GM18520 (cell line): ENCODE data around the gene CALML4.
"Not testable (repeated sequence)": the region's sequence is repeated elsewhere in the genome, so short reads cannot be mapped to it uniquely, and the experiment has no call there.

Experiments
- ATAC-seq: cut with Tn5 transposase; IDR thresholded peaks from one replicate; pipeline ENCODE4 v1.9.1; 2021; ENCODE audit not compliant: unreplicated experiment

The CALML4 gene

DNA sequence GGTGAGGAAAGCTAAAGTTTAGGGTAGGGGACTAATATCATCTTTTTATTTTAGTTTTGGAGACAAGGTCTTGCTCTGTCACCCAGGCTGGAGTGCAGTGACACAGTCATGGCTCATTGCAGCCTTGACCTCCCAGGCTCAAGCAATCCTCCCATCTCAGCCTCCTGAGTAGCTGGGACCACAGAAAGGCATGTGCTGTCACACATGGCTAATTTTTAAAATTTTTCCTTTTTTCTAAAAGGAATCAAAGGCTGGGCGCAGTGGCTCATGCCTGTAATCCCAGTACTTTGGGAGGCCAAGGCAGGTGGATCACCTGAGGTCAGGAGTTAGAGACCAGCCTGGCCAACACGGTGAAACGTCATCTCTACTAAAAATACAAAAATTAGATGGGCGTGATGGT, 20.3 kb upstream of the CALML4 start:
- not testable (repeated sequence) for ATAC-seq

GRCh38 chr15:68224546-68225250, 19.6 kb upstream of the CALML4 start:
- ATAC-seq = no peak

DNA sequence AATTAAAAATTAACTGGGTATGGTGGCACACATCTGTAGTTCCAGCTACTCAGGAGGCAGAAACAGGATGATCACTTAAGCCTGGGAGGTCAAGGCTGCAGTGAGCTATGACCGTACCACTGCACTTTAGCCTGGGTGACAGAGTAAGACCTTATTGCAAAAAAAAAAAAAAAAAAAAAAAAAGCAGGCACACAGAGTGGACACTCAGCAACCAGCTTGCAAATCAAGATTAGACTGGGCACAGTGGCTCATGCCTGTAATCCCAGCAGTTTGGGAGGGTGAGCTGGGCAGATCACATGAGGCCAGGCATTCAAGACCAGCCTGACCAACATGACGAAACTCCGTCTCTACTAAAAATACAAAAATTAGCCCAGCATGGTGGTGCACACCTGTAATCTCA, 19.0 kb upstream of the CALML4 start:
- ATAC-seq = no peak

DNA sequence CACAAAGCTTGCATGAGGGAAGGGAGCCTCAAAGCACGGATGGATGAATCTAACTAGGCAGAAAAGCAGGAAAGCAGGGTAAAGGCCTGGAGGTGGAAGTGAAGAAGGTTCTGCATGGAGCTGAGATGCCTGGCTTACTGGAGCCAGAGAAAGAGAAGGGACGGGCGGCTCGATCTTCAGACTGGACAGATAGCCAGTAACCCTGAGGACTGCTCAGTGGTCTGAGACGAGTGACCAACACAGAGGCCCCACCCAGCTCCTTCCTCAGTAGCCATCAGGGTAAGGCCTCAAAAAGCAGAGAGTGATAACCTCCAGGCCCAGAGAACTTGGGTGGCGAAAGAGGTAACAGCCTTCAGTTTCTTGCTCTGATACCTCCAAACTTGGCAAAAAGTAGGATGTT, 18.0 kb upstream of the CALML4 start:
- ATAC-seq = no peak

- not testable (repeated sequence) for ATAC-seq
Observed at GRCh38 chr15:68222432-68222743, 17.3 kb upstream of the CALML4 start.

GRCh38 chr15:68221530-68222431, 16.6 kb upstream of the CALML4 start:
- ATAC-seq = not testable (repeated sequence)

- no peak for ATAC-seq
Observed at GRCh38 chr15:68220967-68221366, 15.8 kb upstream of the CALML4 start.

GRCh38 chr15:68220489-68220888, 15.4 kb upstream of the CALML4 start:
- no peak for ATAC-seq

DNA sequence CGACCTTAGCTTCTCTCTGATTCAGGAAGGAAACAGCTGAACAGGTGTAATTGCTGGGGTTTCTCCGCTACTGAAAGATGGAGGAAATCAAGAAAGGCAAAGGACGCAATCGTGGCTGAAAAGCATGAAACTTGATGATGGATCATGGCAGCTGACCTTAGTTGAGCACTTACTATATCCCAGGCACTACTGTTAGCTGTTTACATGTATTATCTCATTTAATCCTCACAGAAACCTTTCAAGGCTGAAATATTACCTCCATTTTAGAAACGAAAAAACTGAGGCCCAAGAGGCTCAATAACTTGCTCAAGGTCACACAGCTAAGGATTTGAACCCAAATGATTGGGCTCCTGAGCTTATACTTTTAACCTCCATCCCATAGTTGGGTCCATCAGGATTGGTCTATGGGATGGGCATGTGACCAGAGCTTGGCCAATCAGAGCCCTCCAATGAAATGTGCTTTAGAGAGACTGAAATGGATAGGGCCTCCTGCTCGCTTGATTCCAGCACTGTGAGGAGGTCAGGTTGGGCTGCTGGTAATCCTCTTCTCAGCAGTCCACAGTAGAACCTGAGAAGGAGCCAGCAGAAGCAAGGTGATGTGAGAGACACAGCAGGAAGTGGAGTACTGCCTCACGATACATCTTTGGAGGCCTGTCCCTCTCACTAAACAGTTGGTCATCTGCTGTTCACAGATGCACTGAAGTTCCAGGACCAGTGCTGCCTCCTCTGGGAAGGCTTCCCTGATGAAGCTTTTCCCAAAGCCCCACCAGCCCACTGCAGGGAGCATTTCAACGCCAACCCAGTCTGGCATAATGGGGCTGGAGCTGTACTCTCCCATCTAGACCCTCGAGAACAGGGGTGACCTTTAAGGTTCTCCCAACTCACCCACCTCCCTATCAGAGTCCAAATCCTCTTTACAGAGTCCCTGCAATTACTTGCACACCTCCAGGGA, 14.0 kb upstream of the CALML4 start:
- ATAC-seq = no peak

GRCh38 chr15:68218331-68218730, 13.2 kb upstream of the CALML4 start:
- no peak for ATAC-seq

- ATAC-seq = no peak
Observed at GRCh38 chr15:68217341-68217740, 12.2 kb upstream of the CALML4 start.

DNA sequence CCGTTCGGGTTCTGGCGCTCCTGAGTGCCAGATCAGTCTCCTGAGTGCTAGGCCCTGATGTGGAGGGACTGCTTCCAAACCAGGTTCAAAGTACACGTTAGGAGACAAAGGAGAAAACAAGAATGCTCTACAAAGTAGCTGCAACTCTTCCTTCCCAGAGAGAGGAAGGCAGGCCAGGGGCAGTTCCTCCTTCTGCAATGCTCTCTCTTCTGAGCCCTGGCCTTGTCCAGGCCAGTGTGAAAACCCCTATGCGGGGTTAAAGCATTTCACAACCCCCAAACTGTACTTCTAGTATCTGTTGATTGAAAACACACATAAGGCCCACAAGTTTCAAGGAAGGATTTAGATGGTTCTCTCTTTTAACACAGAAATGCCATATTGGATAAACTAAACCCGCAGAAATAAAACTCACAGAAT, 9.7 kb upstream of the CALML4 start:
- ATAC-seq = no peak

DNA sequence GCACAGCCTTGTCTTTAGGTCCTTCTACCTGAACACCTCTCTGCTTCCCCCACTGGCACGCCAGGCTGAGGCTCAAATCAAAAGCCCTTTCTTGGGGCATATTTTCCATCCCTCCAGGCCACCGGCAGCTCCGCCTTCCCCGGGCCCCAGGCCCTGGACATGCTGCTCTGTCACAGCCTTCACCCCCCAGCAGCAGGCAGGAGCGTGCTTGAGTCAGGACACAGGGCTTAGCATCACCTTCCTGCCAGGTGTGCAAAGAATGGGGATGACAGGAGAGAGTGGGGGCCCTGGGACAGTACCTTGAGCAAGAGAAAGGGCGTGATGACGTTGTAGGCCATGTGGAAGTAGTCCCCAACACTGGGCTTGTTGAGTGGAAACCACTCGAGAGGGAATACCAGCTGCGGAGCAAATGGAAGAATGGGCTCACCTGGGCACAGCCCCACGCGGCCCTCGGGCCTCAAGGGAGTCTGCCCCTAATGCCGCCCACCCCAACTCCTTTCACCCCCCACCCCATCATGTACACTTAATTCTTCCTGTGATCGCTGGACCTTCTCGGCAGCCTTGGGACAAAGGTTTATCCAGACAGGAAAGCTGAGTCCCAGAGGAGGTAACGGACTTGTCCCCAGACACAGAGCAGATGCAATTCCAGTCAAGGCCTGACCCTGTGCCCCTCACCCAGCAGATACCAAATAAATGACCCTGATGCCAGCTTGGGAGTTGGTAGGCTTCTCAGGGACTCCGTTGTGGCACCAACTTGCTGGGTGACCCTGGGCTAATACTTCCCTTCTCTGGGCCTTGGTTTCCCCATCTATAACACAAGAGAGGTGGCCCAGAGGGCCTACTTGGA, 9.1 kb upstream of the CALML4 start:
- no peak for ATAC-seq

- not testable (repeated sequence) for ATAC-seq
Observed at GRCh38 chr15:68213491-68213845, 8.3 kb upstream of the CALML4 start.

DNA sequence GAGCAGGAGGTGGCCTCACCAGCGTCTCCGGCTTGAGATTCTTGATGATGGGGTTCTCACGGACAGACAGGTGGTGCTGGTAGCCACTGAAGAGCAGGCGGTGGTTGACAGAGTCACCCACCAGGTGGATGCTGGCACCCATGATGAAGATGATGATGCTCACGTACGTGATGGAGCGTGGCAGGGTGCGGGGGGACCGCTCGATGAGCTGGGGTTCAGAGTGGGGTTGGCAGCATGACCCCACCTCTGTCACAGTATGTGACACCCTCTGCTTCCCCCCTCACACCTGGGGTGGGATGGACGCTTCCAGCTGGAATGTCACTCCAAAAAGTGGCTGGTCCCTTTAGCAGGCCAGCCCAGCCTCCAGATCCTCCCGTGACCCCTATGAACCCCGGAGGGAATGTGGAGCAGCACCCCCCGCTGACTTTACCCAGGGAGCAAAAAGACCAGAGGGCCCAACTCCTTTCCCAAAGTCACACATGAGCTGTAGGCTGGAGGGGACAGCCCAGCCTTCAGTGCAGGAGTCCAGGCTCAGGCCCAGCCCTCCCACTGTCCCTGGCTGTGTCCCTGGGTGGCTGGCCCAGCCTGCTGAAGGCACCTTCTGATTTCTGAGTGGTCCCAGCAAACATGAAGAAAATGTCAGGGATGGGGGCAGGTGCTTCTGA, 6.7 kb upstream of the CALML4 start:
- ATAC-seq = no peak

- no peak for ATAC-seq
Observed at GRCh38 chr15:68210821-68211655, 5.9 kb upstream of the CALML4 start.

GRCh38 chr15:68210409-68210756, 5.3 kb upstream of the CALML4 start:
- ATAC-seq = no peak

DNA sequence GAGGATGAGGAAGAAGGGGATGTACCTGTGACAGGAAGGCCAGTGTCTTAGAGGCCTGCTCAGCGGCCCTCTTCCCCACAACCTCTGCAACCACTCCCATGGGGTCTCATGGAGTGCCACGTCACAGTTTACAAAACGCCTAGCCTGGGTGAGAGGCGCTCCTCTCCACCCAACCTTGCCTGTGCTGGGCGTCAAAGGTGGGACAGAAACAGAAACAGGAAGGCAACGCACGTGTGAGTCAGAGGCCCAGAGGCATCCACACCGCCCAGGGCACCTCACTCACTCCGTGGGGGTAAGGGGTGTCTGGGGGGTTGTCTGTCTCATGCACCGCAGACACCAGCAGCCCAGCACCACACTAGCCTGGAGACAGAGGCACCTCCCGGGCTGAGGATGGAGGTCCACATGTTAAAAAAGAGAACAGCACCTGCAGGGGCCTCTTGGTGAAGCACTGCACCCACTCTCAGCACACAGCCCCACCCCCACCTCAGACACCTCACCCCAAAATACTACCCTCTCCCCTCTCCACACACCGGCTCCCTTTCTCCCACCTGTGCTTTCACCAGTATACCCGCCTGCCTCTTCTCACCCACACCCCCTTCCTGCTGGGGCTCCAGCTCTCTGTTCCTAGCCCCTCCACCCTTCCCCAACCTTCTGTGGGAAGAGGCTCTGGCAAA, 4.7 kb upstream of the CALML4 start:
- ATAC-seq = no peak

GRCh38 chr15:68209272-68209671, 4.1 kb upstream of the CALML4 start:
- ATAC-seq = no peak
